IMR-90 (cell line): Measurements from ENCODE around the gene SPINK14.

ENCODE experiments used
- CEBPB ChIP-seq: IDR thresholded peaks from 2 replicates; pipeline ENCODE4 v1.6.1; 2012; ENCODE audit warnings: low read depth, low read length, improper control_type of control experiment
- POLR2A ChIP-seq: IDR thresholded peaks from 2 replicates; pipeline ENCODE4 v1.6.1; 2012; ENCODE audit warnings: mild to moderate bottlenecking, low read depth, low read length
- RCOR1 ChIP-seq: IDR thresholded peaks from 2 replicates; pipeline ENCODE4 v1.6.1; 2012; ENCODE audit warnings: mild to moderate bottlenecking, low read length, improper control_type of control experiment; ENCODE audit not compliant: insufficient replicate concordance
- RFX5 ChIP-seq: IDR thresholded peaks from 2 replicates; pipeline ENCODE4 v1.8.0; 2012; ENCODE audit warnings: low read depth, mild to moderate bottlenecking, low read length, moderate library complexity
- TF ChIP-seq, protein P1 (sequence below): conservative IDR thresholded peaks from 2 replicates; pipeline ENCODE4 v1.5.1; 2012; ENCODE audit warnings: mild to moderate bottlenecking, low read depth, low read length, improper control_type of control experiment

DNA sequence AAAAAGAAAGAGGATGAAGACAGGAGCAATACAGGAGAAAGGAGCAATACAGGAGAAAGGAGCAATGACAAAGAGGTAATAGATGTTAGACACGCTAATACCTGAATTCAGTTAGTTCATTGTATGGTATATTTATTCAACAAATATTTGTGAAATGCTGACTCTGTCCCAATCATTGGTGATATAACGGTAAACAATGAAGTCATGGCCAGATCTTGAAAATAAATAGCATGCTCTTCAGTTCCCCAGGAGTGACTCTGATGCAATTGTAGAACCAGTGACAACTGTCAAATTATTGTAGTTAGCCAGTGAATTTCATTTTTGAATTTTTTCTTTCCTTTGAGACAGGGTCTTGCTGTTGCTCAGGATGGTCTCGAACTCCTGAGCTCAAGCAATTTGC is 48.0 kb upstream of the SPINK14 start:
- TF ChIP-seq, protein P1, sequence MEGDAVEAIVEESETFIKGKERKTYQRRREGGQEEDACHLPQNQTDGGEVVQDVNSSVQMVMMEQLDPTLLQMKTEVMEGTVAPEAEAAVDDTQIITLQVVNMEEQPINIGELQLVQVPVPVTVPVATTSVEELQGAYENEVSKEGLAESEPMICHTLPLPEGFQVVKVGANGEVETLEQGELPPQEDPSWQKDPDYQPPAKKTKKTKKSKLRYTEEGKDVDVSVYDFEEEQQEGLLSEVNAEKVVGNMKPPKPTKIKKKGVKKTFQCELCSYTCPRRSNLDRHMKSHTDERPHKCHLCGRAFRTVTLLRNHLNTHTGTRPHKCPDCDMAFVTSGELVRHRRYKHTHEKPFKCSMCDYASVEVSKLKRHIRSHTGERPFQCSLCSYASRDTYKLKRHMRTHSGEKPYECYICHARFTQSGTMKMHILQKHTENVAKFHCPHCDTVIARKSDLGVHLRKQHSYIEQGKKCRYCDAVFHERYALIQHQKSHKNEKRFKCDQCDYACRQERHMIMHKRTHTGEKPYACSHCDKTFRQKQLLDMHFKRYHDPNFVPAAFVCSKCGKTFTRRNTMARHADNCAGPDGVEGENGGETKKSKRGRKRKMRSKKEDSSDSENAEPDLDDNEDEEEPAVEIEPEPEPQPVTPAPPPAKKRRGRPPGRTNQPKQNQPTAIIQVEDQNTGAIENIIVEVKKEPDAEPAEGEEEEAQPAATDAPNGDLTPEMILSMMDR: no peak
- TF ChIP-seq POLR2A: no peak
- TF ChIP-seq CEBPB: no peak
- TF ChIP-seq RFX5: no peak
- TF ChIP-seq RCOR1: no peak
